ENCODE measurements around the gene DMAC1. TPM values are rescaled to one million over a fixed set of nuclear protein-coding genes. Genes with fewer than 3 reads are reported as not detected.
A peak's percentile ranks its signal among the peaks of the same experiment; 100 is the strongest.

DMAC1 gene
- total and polyA plus RNA-seq, 11 donors = 22.8 to 166 (median 108) TPM

DNA sequence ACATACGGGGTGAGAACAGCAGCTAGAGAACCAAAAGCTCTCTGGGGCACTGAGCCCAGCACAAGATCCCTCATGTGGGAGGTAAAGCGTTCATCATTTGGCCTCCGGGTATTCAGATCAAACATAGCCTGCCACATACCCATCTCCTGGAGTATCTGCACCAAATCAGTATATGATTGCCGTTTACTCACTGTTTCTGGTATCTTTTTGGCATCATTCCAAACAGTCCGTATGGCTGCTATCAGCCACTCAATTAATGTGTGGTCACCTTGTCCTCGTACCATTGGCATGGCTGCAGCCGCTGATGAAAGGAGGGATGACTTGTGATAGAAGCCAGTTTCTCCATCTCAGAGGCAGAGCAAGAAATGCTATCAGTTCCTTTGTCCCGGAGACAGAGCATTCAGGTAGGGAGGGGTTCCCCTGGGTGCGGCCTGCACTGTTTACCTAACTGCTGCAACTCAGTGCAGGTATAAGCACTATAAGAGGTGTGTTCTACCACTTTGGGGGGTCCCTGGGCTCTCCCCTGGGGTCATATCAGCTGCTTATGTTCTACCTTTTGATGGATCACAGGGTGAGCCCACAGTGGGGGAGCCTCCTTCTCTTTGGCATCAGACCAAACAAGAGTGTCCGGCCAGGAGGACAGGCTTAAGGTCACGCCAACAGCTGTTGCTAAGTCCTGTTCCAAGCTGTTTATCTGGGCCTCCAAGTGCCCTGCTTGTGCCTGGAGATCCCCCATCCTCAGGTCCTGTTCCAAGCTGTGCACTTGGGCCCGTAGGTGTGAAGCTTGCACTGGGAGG lies 9.4 kb downstream of the DMAC1 start:
- WGBS, 4 donors = 54 to 63% (median 57%) methylated on average over 10 to 12 of the region's 12 CpGs
- intact Hi-C loops (cut with DNase I) = no loop called here
- peak in 2 of 4 donors; percentile 12 to 38 for ATAC-seq

DNA sequence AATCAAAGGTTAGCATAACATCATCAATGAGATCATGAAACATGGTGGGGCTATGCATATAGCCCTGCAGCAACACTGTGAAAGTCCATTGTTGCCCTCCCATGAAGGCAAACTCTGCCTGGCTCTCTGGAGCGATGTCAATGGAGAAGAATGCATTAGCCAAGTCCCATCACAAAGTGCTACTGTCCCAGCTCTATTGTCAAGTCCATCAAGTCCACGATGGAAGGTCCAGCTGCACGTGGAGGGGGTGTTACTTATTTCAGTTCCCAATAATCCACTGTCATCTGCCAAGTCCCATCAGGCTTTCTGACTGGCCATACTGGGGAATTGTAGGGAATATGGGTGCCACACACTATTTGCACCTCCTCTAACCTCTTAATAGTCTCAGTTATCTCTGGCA lies 10.8 kb downstream of the DMAC1 start:
- H3K36me3 ChIP-seq = peaks cover 0 to 19% (median 10%) of the 10 kb centered on the region in 9 donors
- H3K4me3 ChIP-seq = no peak overlapping the region
- no peaks in the 10 kb centered on the region for H3K27me3 ChIP-seq
- no peak for DNase-seq
- H3K4me1 ChIP-seq = no peaks in the 10 kb centered on the region
- no peaks in the 10 kb centered on the region for H3K9me3 ChIP-seq
- no peak for ATAC-seq
- H3K27ac ChIP-seq = no peak overlapping the region
- intact Hi-C loops (cut with DNase I) = no loop called here
- TF ChIP-seq, protein P1, sequence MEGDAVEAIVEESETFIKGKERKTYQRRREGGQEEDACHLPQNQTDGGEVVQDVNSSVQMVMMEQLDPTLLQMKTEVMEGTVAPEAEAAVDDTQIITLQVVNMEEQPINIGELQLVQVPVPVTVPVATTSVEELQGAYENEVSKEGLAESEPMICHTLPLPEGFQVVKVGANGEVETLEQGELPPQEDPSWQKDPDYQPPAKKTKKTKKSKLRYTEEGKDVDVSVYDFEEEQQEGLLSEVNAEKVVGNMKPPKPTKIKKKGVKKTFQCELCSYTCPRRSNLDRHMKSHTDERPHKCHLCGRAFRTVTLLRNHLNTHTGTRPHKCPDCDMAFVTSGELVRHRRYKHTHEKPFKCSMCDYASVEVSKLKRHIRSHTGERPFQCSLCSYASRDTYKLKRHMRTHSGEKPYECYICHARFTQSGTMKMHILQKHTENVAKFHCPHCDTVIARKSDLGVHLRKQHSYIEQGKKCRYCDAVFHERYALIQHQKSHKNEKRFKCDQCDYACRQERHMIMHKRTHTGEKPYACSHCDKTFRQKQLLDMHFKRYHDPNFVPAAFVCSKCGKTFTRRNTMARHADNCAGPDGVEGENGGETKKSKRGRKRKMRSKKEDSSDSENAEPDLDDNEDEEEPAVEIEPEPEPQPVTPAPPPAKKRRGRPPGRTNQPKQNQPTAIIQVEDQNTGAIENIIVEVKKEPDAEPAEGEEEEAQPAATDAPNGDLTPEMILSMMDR (IDR thresholded peaks at IDR 0.05) = no peak
- no peak for TF ChIP-seq POLR2A (IDR thresholded peaks at IDR 0.05)
- WGBS, 4 donors = 93 to 98% (median 94%) methylated on average over 3 of the region's 3 CpGs

More for the DNA sequence above, 9.4 kb downstream of the DMAC1 start:
- TF ChIP-seq, protein P1 (IDR thresholded peaks at IDR 0.05) = no peak
- TF ChIP-seq POLR2A (IDR thresholded peaks at IDR 0.05) = no peak
- Histone ChIP-seq H3K4me1 (no peaks in the 10 kb centered on the region), H3K4me3 (no peak overlapping the region), H3K27ac (no peak overlapping the region), H3K36me3 (peaks cover 0 to 33% (median 24%) of the 10 kb centered on the region in 9 donors), H3K9me3 (no peaks in the 10 kb centered on the region), H3K27me3 (no peaks in the 10 kb centered on the region)
- DNase-seq = no peak

DNA sequence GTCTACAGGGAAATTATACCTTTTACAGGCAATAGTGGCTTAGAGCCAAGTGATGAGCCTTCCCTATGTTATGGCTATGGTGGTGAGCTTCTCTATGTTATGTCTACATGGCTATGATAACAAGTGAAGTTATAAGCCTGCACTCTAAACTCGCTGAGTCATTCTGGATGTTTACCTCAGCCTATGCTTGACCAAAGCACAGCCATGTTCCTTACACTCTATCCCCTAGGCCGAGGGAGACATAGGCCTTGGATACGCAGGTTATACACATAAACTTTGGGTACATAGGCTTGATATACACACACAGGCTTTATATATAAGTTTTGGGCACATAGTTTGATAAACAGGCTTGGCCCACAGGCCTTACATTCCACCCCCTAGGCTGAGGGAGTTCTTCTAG lies 13.8 kb downstream of the DMAC1 start:
- no peak for ATAC-seq
- Histone ChIP-seq H3K27ac (no peak overlapping the region), H3K27me3 (no peaks in the 10 kb centered on the region), H3K4me3 (no peak overlapping the region), H3K9me3 (no peaks in the 10 kb centered on the region), H3K36me3 (no peaks in the 10 kb centered on the region), H3K4me1 (no peaks in the 10 kb centered on the region)
- intact Hi-C loops (cut with DNase I) = no loop called here
- TF ChIP-seq, protein P1 (IDR thresholded peaks at IDR 0.05) = no peak
- TF ChIP-seq POLR2A (IDR thresholded peaks at IDR 0.05) = no peak
- WGBS, 4 donors = 81 to 92% (median 87%) methylated on average over 3 of the region's 3 CpGs
- DNase-seq = no peak

DNA sequence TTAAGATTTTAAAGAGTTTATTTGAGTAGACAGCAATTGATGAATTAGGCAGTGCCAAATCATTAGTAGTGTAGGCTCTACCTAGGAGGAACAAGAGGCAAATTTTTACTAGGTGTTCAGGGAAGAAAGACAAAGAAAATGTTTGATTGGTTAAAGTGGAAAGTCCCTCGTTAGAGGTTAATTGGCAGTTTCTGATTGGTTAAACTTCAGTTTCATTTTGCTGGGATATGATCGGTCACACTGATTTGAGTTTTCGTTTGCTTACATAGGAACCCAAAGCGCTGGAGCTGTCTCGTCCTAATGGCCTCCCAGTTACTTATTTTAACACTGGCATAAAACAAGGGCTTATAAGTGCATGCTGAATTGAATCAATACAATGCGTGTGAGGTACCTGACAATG lies 15.1 kb downstream of the DMAC1 start:
- Histone ChIP-seq H3K4me1 (peaks cover 0 to 6% (median 0%) of the 10 kb centered on the region in 12 donors), H3K9me3 (no peaks in the 10 kb centered on the region), H3K36me3 (no peaks in the 10 kb centered on the region), H3K27me3 (no peaks in the 10 kb centered on the region), H3K4me3 (no peak overlapping the region), H3K27ac (no peak overlapping the region)
- no peak for ATAC-seq
- WGBS, 4 donors = 74 to 93% (median 86%) methylated on average over 6 of the region's 6 CpGs
- no peak for TF ChIP-seq POLR2A (IDR thresholded peaks at IDR 0.05)
- TF ChIP-seq, protein P1 (IDR thresholded peaks at IDR 0.05) = no peak
- DNase-seq = no peak
- intact Hi-C loops (cut with DNase I) = no loop called here

Measured in heart left ventricle (tissue), 16 donors.